Left kidney (tissue), 2 donors: ENCODE results near the gene SCN1B. TPM values are rescaled to one million over a fixed set of nuclear protein-coding genes. Genes with fewer than 3 reads are reported as not detected.
"Not testable (repeated sequence)": the region's sequence is repeated elsewhere in the genome, so short reads cannot be mapped to it uniquely, and the experiment has no call there.

Experiments used
- DNase-seq: peaks from one replicate; pipeline ENCODE4 v3.0.0-alpha.2; 2013
- polyA plus RNA-seq: library from polyadenylated mRNA; unstranded; fragments of 120-200 nt; gene quantifications from one replicate; pipeline ENCODE4 v1.2.1, GENCODE V29; 2013; ENCODE audit not compliant: insufficient read length

Gene SCN1B
- polyA plus RNA-seq, 1 donor, result 0.96 TPM

GRCh38 chr19:35037716-35038622 lies 7.7 kb downstream of the SCN1B start:
- no peak for DNase-seq

GRCh38 chr19:35038623-35039512 lies 8.6 kb downstream of the SCN1B start:
- DNase-seq, result no peak

GRCh38 chr19:35039881-35040825 lies 9.9 kb downstream of the SCN1B start:
- DNase-seq, result no peak

DNA sequence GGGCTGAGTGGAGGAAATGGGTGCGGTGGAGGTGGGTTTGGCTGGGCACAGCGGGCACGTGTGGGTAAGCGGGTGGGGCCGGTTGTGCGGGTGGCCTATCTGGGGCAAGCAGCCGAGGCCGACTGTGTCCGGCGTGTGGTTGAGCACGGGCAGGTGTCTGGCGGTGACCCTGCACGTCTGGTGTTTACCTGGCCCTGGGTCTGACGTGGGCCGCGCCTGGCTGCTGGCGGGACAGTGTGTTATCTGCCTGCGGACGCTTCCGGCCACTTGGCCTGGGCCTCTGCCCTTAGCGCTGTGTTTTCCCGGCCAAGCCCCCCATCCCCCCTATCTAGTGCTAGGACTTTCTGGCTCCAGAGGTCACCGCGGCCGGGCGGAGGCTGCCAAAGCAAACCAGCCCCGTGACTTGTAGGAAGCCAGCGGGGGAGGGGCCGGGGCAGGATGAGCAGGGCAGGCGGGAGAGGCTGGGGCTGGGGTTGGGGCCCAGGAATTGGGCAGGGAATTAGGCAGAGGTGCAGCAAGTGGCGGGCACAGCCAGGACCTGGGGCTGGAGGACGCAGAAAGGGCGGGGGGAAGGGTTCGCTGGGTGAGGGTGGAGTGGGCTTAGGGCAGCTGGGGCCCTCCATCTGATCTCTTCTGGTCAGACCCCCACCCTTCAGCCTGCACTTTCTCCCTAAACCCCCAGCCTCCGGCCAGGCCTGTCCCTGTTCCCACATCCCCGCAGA lies 10.7 kb downstream of the SCN1B start:
- peak; percentile 38 for DNase-seq

DNA sequence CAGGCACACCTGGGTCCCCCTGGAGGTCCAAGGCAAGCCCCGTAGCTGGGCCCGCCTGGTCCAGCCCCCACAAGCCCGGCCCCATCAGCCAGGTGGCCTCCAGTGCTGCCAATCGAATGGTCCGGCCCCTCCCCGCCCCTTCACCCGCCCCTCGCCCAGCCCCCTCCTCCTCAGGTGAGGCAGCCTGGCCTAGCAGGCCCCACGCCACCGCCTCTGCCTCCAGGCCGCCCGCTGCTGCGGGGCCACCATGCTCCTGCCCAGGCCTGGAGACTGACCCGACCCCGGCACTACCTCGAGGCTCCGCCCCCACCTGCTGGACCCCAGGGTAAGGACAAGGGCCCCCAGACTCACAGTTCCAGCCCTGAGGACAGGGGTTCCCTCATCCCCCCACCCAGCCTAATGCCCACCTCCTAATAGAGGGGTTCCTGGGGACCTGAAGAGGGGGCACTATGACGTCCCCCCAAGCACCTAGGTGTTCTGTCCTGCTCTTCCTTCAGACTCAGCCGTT lies 11.3 kb downstream of the SCN1B start, which contains the start of gene HPN:
HPN (plus strand) TSS at position 174 of the 508 bp plus-strand sequence. CDS start 786 bp downstream, outside the sequence.
- DNase-seq, result no peak

GRCh38 chr19:35042056-35042730 lies 11.9 kb downstream of the SCN1B start:
- DNase-seq, result no peak

GRCh38 chr19:35042954-35043604 lies 12.8 kb downstream of the SCN1B start:
- no peak for DNase-seq

- no peak for DNase-seq
Observed at GRCh38 chr19:35043906-35044305, 13.6 kb downstream of the SCN1B start.

DNA sequence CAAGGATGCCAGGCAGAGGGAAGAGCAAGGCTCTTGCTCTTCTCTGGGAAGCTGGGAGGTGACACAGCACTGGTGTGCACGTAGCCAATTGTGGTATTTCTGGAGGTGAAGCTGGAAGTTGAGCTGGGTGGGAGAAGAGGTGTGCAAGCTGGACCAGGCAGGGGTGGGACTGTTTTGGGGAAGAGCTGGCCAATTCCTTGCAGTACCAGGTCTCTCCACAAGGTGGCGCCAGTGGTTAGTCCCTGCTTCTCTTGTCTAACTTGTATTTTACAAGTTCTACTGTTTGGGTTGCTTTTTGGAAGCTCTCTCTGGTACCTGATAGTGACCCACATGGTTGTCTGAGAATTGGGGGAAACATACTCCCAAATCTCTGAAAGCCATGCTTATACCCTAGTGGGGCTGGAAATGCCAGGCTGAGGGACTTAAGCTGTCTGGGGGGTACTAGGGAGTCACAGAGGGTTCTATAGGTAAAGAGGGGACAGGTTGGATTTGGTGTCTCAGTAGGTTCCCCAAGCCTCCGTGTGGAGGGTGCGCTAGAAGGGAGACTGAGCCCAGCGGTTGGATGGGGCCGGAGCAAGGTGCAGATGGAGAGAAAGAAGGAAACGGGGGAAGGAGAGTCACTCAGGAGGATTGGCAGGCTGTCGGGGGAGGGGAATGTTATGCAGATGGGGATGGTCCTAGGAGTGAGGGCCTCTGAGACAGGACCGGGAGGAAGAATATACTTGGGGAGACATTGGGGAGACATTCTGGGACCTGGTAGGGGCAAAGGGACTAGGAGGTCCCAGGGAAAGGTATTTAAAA lies 14.2 kb downstream of the SCN1B start:
- DNase-seq, result no peak

DNA sequence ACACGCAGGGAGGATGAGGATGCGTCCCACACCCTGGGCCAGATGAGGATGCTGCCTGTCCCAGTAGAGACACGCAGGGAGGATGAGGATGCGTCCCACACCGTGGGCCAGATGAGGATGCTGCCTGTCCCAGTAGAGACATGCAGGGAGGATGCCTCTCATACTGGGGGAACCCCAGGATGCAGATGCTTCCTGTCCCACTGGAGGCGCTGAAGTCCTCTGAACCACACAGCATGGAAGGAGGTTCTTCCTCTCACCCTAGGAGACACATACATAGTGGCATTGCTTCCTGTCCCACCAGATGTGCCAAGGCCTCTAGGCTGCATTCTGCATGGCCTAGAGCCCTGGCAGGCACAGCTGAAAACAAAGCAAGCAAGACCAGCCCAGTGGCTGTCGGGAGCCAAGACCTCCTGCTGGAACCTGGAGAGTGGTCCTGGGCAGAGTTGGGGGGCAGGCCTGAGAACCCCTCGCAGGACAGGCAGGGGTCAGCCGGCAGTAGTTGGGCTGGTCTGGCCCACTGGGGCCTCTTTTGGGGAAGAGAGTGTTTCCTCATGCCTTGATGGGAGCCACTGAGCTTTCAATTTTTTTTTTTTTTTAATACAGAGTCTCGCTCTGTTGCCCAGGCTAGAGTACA lies 15.5 kb downstream of the SCN1B start:
- no peak for DNase-seq

DNA sequence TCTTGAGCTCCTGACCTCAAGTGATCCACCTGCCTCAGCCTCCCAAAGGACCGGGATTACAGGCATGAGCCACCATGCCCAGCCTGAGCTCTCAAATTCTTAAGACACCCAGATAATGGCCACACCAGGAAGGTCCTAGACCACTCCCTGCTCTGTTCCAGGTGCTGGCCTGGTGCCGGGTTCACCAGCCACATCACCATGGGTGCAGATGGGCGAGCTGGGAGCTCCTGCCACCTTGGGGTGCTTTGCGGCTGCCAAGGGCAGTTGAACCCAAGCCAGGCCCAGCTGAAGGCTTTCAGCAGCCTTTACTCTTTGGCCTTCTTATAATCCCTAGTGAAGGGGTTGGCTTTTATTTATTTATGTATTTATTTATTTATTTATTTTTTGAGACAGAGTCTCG lies 16.2 kb downstream of the SCN1B start:
- DNase-seq, result no peak

DNA sequence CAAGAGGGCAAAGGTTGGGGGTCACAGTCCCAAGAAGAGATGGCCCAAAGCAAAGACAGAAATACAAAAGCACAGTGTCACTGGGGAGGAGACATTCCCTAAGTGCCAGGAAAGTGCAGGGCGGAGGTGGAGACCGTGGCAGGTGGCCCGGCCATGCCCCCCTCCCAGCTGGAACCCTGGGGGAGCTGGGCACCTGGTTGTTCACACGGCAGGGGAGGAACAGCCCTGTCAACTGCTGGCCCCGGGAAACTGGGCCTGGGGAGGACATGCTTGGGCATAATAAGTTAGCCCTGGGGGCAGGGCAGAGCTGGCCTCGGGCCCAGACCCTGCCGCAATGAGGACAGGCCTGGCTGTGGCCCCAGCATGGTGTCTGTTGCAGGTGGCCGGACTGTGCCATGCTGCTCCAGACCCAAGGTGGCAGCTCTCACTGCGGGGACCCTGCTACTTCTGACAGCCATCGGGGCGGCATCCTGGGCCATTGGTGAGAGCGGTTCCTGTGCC lies 18.7 kb downstream of the SCN1B start:
- no peak for DNase-seq

GRCh38 chr19:35049456-35049855 lies 19.2 kb downstream of the SCN1B start:
- DNase-seq, result no peak

DNA sequence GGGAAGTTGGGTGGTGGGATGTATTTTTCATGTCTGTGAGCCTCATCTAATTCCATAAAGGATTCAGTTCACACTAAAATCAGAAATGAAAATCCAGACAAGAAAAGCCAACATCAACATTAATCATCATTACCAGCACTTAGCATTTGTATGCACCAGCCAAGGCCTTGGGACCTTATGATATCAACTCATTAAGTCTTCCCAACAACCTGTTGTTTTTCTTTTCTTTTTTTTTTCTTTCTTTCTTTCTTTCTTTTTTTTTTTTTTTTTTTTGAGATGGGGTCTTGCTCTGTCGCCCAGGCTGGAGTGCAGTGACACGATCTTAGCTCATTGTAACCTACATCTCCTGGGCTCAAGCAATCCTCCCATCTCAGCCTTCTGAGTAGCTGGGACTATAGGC lies 20.4 kb downstream of the SCN1B start:
- DNase-seq, result not testable (repeated sequence)

DNA sequence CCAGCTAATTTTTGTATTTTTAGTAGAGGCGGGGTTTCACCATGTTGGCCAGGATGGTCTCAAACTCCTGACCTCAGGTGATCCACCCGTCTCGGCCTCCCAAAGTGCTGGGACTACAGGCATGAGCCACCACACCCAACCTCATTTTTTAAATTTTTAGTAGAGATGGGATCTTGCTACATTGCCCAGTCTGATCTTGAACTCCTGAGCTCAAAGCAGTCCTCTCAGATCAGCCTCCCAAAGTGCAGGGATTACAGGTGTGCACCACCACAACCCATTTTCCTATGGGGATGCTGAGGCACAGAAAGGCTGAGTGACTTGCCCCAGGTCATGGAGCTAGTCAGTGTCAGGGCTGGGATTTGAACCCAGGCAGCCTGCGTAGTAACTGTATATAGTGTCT lies 21.0 kb downstream of the SCN1B start:
- not testable (repeated sequence) for DNase-seq

- no peak for DNase-seq
Observed at GRCh38 chr19:35051796-35052195, 21.5 kb downstream of the SCN1B start.

DNA sequence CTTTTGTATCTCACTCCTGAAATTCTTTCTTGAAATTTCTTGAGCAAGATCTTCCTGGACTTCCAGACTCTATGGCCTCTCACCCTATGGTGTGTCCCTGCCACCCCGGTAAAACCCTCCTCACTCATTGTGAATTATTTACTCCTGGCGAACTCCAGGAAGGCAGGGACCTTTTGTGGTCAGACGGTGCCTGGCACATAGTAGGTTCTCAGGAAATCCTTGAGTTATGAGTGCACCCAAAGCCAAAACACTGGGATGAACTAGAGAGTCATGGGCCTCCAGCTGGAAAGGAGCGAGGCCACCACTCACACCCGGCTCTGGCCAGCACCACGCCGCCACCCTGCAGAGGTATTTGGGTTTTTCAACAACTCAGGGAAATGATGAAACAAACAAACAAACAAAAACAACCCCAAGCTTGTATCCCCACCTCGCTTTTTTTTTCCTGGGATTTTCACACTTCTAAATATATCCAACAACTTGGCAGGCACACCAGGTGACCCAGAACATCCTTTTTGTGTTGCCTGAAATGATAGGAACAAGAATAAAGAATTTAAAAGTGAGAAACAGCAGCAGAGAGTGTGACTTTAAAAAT lies 22.4 kb downstream of the SCN1B start:
- no peak for DNase-seq
